Gastrocnemius medialis (tissue), 4 donors: ENCODE data around the gene EGFR.

Source experiments
- CTCF ChIP-seq, 5 experiments: fragments of 450-650 bp in 3 of 5; fragments of 200-600 bp in 2 of 5; sonication (generic) in 2 of 5; IDR thresholded peaks in 4 of 5; conservative IDR thresholded peaks in 1 of 5; 1 replicate in 4 of 5; 2 replicates in 1 of 5; pipeline ENCODE4 v1.5.1; 2016 to 2019; ENCODE audit warnings: antibody characterized with exemption in 5 of 5, mild to moderate bottlenecking in 3 of 5, moderate library complexity in 3 of 5
- POLR2A ChIP-seq, 2 donors: fragments of 450-650 bp; IDR thresholded peaks; one replicate each; pipeline ENCODE4 v1.6.1; 2017; ENCODE audit warnings: antibody characterized with exemption in 2 of 2, mild to moderate bottlenecking in 2 of 2, moderate library complexity in 2 of 2

- no peak for TF ChIP-seq CTCF (IDR thresholded peaks at IDR 0.05 in 4 of 5, conservative IDR thresholded peaks at IDR 0.05 in 1 of 5)
- no peak for TF ChIP-seq POLR2A (IDR thresholded peaks at IDR 0.05)
Measured at GRCh38 chr7:55066938-55067337, 48.1 kb downstream of the EGFR start.
